RWPE2 (cell line): ENCODE results near the gene TRAF4.
A peak's percentile ranks its signal among the peaks of the same experiment; 100 is the strongest.

ENCODE experiments used
- ATAC-seq: fragments of 200-7000 bp; cut with Tn5 transposase; 3 replicates; pipeline ENCODE4 v1.9.1; 2021; ENCODE audit warnings: low read depth
- DNase-seq: peaks from one replicate; pipeline ENCODE4 v3.0.0-alpha.2; 2020; ENCODE audit warnings: low spot score
- H3K27ac ChIP-seq: fragments of 450-650 bp; 2 replicates; pipeline ENCODE4 v1.5.1; 2017; ENCODE audit warnings: mild to moderate bottlenecking; ENCODE audit not compliant: poor library complexity, severe bottlenecking
- H3K27me3 ChIP-seq: fragments of 250-450 bp; sonication (Bioruptor Pico); 2 replicates; pipeline ENCODE4 v1.5.1; 2021; ENCODE audit warnings: mild to moderate bottlenecking, moderate library complexity; ENCODE audit not compliant: insufficient read depth, poor library complexity, severe bottlenecking
- H3K36me3 ChIP-seq: fragments of 250-450 bp; sonication (Bioruptor Pico); 2 replicates; pipeline ENCODE4 v1.5.1; 2020; ENCODE audit warnings: low read depth, mild to moderate bottlenecking, moderate library complexity
- H3K4me1 ChIP-seq: fragments of 250-450 bp; sonication (Bioruptor Pico); 2 replicates; pipeline ENCODE4 v1.5.1; 2021; ENCODE audit warnings: mild to moderate bottlenecking, moderate library complexity; ENCODE audit not compliant: insufficient read depth, poor library complexity, severe bottlenecking
- H3K4me3 ChIP-seq: fragments of 250-450 bp; sonication (Bioruptor Pico); 2 replicates; pipeline ENCODE4 v1.5.1; 2021; ENCODE audit warnings: mild to moderate bottlenecking, moderate library complexity; ENCODE audit not compliant: severe bottlenecking
- H3K9me3 ChIP-seq: fragments of 250-450 bp; sonication (Bioruptor Pico); 2 replicates; pipeline ENCODE4 v1.5.1; 2021; ENCODE audit warnings: mild to moderate bottlenecking, moderate library complexity; ENCODE audit not compliant: severe bottlenecking
- TF ChIP-seq, protein P1 (sequence below): fragments of 450-650 bp; IDR thresholded peaks from one replicate; pipeline ENCODE4 v1.5.1; 2017; ENCODE audit warnings: mild to moderate bottlenecking, moderate library complexity; ENCODE audit not compliant: poor library complexity, severe bottlenecking

Gene TRAF4

DNA sequence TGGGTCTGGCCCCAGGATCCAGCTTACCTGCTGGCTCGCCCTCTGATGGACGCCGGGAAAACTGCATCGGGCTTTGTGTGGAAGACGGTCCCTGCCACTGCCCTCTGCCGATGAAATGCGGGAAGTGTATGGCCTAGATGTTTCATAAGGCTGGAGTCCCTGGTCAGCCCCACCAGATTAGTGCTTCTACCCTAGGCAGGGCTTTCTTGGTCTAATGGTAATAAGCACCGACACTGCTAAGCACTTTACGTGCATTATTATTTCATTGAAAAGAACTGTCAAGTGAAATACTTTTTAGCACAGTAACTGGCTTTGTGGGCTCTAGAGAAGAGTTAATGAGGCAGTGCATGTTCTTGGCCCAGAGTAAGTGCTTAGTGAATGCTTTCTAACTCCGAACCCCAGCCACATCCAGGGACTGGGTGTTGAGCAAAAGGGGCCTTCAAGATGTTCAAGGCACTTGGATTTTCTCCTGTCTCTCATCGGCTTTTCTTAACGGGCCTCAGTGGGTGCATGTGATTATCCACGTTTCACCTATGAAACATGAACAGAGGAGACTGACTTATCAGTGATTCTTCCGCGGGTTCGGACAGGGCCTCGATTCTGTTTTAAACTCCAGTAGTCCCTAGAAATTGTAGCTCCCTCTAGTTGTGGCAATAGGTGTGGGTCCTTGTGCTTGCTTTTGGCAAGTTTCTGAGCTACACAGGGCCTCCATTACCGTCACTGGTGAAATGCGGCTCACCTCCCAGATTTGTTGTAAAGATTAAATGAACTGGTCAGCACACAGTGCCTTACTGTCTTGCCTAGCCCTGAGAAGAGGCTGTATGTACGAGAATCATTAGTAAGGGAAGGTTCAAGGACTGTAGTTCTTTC lies 6.6 kb downstream of the TRAF4 start:
- Histone ChIP-seq H3K36me3 (peaks cover 59% of the 10 kb centered on the region), H3K4me1 (peaks cover 19% of the 10 kb centered on the region), H3K4me3 (no peak overlapping the region), H3K27me3 (no peaks in the 10 kb centered on the region), H3K9me3 (no peaks in the 10 kb centered on the region), H3K27ac (peak overlapping the region; percentile 95)
- TF ChIP-seq, protein P1, sequence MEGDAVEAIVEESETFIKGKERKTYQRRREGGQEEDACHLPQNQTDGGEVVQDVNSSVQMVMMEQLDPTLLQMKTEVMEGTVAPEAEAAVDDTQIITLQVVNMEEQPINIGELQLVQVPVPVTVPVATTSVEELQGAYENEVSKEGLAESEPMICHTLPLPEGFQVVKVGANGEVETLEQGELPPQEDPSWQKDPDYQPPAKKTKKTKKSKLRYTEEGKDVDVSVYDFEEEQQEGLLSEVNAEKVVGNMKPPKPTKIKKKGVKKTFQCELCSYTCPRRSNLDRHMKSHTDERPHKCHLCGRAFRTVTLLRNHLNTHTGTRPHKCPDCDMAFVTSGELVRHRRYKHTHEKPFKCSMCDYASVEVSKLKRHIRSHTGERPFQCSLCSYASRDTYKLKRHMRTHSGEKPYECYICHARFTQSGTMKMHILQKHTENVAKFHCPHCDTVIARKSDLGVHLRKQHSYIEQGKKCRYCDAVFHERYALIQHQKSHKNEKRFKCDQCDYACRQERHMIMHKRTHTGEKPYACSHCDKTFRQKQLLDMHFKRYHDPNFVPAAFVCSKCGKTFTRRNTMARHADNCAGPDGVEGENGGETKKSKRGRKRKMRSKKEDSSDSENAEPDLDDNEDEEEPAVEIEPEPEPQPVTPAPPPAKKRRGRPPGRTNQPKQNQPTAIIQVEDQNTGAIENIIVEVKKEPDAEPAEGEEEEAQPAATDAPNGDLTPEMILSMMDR, result peak; percentile 98
- peak; percentile 52 for ATAC-seq
- DNase-seq, result peak; percentile 91

GRCh38 chr17:28751600-28752366 lies 8.0 kb downstream of the TRAF4 start:
- TF ChIP-seq, protein P1, result no peak
- H3K9me3 ChIP-seq, result no peaks in the 10 kb centered on the region
- H3K4me1 ChIP-seq, result peaks cover 12% of the 10 kb centered on the region
- H3K27me3 ChIP-seq, result no peaks in the 10 kb centered on the region
- DNase-seq (no peak), ATAC-seq (no peak)
- H3K36me3 ChIP-seq, result peaks cover 46% of the 10 kb centered on the region
- no peak overlapping the region for H3K27ac ChIP-seq
- H3K4me3 ChIP-seq, result no peak overlapping the region

- no peak for DNase-seq
- Histone ChIP-seq H3K27me3 (no peaks in the 10 kb centered on the region), H3K9me3 (no peaks in the 10 kb centered on the region), H3K4me1 (no peaks in the 10 kb centered on the region), H3K36me3 (peaks cover 38% of the 10 kb centered on the region), H3K27ac (no peak overlapping the region), H3K4me3 (no peak overlapping the region)
- no peak for ATAC-seq
- TF ChIP-seq, protein P1, result no peak
Measured at GRCh38 chr17:28755486-28755885, 11.7 kb downstream of the TRAF4 start.

DNA sequence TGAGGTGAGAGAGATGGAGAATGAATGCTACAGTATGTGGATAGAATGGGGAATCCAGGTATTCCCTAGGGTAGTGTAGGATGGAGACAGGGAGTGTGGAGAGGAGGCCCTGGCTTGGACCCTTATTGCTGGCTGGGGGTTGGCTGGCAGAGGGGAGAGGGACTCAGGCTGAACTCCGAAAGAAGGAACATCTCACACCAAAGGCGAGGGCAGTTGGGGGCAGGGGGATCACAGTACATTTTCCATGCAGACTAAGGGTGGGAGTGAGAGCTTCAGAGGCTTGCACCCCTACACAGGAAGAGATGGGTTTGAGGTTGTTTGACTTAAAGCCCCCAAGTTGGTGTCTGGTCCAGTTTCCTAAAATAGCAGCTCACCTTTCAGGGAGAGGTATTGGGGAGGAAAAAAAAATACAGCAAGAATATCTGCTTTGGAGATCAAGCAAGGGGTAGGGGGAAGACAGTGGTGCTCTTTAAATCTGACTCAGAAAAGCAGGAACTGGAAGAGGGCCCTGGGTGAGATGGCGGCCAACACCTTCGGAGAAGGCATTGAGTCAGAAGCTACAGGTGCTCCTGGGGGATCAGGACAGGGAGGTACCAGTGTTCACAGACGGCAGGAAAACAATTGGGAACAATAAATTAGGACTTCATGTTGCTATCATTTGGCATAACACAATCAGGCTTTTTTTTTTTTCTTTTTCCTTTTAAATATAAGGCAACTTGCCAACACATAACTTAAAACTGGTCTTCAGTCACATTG lies 12.4 kb downstream of the TRAF4 start:
- H3K9me3 ChIP-seq, result no peaks in the 10 kb centered on the region

More for the DNA sequence above, 12.4 kb downstream of the TRAF4 start:
- no peak overlapping the region for H3K4me3 ChIP-seq
- DNase-seq (no peak), ATAC-seq (no peak)
- no peaks in the 10 kb centered on the region for H3K4me1 ChIP-seq
- H3K27ac ChIP-seq, result no peak overlapping the region
- H3K36me3 ChIP-seq, result peaks cover 34% of the 10 kb centered on the region
- H3K27me3 ChIP-seq, result no peaks in the 10 kb centered on the region
- TF ChIP-seq, protein P1, result no peak
